ENCODE results near the gene KRT6A. TPM values are rescaled to one million over a fixed set of nuclear protein-coding genes. Genes with fewer than 3 reads are reported as not detected.

Gene KRT6A
- total and polyA plus RNA-seq, 2 of the 8 experiments (the other 6 are each of a cell fraction or from before 2014, with no cell fraction given) = 0.11 TPM; not detected in 1

GRCh38 chr12:52477651-52478050, 15.4 kb downstream of the KRT6A start (continued):
- TF ChIP-seq CBX5 (IDR thresholded peaks at IDR 0.05; ENCODE audit: low read depth, low read length) = no peak
